SH-SY5Y (cell line): ENCODE results near the gene GAS1.

Experiments used
- GATA2 ChIP-seq: IDR thresholded peaks from 2 replicates; pipeline ENCODE4 v1.6.1; 2011; ENCODE audit warnings: mild to moderate bottlenecking, low read depth, low read length
- GATA3 ChIP-seq: IDR thresholded peaks from 2 replicates; pipeline ENCODE4 v1.6.1; 2011; ENCODE audit warnings: low read depth, mild to moderate bottlenecking, low read length, moderate library complexity

- no peak for TF ChIP-seq GATA2
- no peak for TF ChIP-seq GATA3
Measured at GRCh38 chr9:86902176-86902575, 45.1 kb downstream of the GAS1 start.
